Activated CD8-positive, alpha-beta memory T cell treated with anti-CD3 and anti-CD28 coated beads, Interleukin-2, amount 50 U/mL, for 1 hour (primary cell): ENCODE data around the gene PACS1.
"Not testable (repeated sequence)": the region's sequence is repeated elsewhere in the genome, so short reads cannot be mapped to it uniquely, and the experiment has no call there.

ENCODE experiments used
- DNase-seq: peaks from one replicate; pipeline ENCODE4 v3.0.0-alpha.2; 2020; ENCODE audit errors: extremely low read depth

Gene PACS1

GRCh38 chr11:66111158-66111557 is 41.1 kb downstream of the PACS1 start:
- no peak for DNase-seq

DNA sequence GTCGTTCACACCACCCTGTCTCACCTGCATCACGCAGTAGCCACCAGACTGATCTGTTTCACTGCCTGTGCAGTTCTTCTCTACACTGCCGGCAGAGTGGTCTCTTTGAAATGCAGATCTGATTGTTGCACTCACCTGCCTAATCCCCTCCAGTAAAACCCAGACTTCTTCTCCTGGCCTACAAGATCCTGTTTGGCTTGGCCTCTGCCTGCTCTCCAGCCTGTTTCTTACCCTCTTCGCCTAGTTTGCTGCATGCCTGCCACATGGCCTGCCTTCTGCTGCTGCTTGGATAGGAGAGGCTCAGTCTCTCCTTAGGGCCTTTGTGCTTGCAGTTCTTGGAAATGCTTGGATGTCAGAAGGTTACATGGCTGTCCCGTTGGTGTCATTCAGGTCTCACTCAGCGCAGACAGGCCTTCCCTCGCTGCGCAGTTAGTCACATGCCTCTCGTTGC is 42.0 kb downstream of the PACS1 start:
- DNase-seq = no peak

GRCh38 chr11:66112601-66113499 is 42.8 kb downstream of the PACS1 start:
- DNase-seq = no peak

DNA sequence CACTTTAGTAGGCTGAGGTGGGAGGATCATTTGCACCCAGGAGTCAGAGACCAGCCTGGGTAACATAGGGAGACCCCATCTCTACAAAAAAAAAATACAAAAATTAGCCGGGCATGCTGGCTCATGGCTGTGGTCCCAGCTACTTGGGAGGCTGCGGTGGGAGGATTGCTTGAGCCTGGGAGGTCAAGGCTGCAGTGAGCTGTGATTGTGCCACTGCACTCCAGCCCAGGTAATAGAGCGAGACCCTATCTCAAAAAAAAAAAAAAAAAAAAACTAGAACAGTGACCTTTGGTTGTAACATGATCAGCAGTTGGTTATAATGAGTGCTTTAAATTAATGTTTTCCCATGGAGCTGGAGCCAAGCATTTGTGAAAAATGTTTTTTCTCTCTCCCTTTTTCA is 44.9 kb downstream of the PACS1 start:
- DNase-seq = not testable (repeated sequence)

- no peak for DNase-seq
These were observed 45.7 kb downstream of the PACS1 start for GRCh38 chr11:66115638-66116301.

DNA sequence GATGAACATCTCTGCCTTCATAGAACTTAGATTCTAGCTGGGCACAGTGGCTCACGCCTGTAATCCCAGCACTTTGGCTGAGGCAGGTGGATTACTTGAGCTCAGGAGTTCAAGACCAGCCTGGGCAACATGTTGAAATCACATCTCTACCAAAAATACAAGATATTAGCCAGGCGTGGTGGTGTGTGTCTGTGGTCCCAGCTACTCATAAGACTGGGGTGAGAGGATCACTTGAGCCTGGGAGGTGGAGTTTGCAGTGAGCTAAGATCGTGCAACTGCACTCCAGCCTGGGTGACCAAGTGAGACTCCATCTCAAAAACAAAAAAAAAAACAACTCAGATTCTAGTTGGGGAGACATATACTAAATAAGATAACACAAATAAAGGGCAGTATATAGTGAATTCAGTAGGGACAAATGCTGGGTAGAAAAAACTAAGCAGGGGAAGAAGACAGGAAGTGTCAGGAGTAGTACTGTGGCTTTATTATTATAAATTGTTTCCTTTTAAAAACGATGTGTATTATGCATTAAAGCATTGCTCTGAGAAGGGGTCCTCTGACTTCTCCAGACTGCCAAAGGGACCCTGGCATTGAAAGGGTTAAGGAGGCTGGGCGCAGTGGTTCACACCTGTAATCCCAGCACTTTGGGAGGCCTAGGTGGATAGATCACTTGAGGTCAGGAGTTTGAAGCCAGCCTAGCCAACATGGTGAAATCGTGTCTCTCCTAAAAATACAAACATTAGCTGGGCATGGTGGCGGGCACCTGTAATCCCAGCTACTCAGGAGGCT is 46.7 kb downstream of the PACS1 start:
- no peak for DNase-seq

GRCh38 chr11:66118847-66119246 is 48.8 kb downstream of the PACS1 start:
- no peak for DNase-seq

- DNase-seq = no peak
These were observed 49.5 kb downstream of the PACS1 start for GRCh38 chr11:66119348-66120133.

DNA sequence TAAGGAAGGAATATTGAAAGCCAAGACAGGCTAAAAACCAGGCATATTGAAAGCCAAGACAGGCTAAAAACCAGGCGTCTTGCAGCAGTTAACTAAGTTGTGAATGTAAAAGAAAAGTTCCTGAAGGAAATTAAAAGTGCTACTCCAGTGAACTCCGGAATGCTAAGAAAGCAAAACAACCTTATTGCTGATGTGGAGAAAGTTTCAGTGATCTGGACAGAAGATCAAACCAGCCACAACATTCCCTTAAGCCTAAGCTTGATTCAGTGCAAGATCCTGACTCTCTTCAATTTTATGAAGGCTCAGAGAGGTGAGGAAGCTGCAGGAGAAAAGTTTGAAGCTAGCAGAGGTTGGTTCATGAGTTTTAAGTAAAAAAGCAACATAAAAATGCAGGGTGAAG is 51.4 kb downstream of the PACS1 start:
- DNase-seq = no peak

- DNase-seq = no peak
These were observed 53.8 kb downstream of the PACS1 start for GRCh38 chr11:66123902-66124301.

GRCh38 chr11:66124564-66124963 is 54.5 kb downstream of the PACS1 start:
- no peak for DNase-seq

GRCh38 chr11:66126064-66126463 is 56.0 kb downstream of the PACS1 start:
- DNase-seq = no peak

DNA sequence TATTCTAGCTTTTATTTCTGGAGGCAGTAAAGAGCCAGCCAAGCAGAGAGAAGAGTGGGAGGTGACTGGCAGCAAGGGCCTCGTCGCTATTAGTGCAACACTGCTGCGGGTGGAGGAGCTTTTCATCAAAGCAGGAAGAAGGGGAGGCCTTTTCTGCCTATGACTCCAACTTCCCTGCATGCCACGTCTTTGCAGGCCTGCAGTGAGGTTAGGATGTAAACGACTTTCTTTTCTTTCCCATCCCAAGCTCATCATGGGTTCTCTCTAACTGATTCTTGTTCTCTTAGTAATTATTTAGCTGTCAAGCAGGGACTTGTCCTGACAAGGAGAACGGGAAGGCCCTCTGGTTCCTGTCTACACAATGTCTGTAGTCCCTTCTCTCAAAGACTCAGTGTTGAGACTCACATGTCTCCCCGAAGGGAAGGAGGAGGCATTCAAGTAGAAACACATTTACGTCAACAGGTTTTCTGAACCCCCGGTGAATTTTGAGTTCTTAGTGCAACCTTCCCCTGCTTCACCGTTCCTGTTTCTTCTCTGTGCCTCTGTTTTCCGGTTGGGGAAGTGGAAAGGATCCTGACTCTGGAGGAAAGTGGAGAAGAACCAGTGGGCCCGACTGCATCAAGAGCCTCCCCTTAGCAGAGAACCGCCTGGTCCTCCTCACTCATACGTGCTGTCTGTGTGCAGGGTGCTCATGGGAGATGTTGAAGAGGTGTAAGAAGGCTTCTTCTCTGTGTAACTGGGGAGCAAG is 56.9 kb downstream of the PACS1 start:
- peak; percentile 37 for DNase-seq

GRCh38 chr11:66130978-66131377 is 60.9 kb downstream of the PACS1 start:
- DNase-seq = no peak

DNA sequence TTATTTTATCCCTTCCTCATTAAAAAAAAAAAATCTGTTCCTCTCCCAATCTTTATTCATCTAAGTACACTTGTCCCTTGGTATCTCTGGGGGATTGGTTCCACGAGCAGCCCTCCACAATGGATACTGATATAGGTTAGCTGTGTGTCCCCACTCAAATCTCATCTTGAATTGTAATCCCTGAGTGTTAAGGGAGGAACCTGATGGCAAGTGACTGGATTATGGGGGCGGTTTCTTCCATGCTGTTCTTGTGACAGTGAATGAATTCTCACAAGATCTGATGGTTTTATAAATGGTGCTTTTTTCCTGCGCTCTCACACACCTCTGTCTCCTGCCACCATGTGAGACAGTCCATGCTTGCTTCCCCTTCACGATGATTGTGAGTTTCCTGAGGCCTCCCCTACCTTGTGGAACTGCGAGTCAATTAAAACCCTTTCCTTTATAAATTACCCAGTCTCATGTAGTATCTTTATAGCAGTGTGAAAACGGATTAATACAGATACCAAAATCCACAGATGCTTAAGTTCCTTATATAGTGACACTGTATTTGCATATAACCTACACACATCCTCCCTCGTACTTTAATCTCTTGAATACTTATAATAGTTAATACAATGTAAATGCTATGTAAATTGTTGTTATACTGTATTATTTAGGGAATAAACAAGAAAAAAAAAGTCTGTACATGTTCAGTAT is 62.0 kb downstream of the PACS1 start:
- DNase-seq = no peak

GRCh38 chr11:66133216-66133775 is 63.2 kb downstream of the PACS1 start:
- no peak for DNase-seq

DNA sequence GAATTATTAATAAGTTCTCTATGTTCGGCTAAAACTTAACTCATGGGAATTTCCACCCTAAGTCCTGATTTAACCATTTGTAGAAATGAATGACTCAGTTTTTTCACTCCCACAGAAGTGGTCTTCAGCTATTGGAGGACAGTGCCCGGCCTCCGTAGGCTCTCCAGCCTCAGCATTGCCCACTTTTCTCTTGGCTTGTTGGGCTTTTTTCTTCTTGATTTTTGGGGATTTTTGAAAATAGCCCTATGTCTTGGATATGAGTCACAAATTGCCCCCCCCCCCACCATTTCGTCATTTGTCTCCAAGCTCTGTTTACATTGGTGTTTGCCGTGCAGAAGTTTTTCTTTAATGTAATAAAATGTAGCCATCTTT is 66.7 kb downstream of the PACS1 start:
- DNase-seq = no peak

GRCh38 chr11:66139817-66140404 is 69.8 kb downstream of the PACS1 start:
- DNase-seq = no peak
